NCI-H526 treated with DMSO at 0.1 percent for 48 hours (cell line): ENCODE results near the gene CERS6.
A peak's percentile ranks its signal among the peaks of the same experiment; 100 is the strongest.
"Not testable (repeated sequence)": the region's sequence is repeated elsewhere in the genome, so short reads cannot be mapped to it uniquely, and the experiment has no call there.

Source experiments
- DNase-seq: peaks from one replicate; lab custom pipeline; 2025; lab: John Stamatoyannopoulos, UW

The CERS6 gene

DNA sequence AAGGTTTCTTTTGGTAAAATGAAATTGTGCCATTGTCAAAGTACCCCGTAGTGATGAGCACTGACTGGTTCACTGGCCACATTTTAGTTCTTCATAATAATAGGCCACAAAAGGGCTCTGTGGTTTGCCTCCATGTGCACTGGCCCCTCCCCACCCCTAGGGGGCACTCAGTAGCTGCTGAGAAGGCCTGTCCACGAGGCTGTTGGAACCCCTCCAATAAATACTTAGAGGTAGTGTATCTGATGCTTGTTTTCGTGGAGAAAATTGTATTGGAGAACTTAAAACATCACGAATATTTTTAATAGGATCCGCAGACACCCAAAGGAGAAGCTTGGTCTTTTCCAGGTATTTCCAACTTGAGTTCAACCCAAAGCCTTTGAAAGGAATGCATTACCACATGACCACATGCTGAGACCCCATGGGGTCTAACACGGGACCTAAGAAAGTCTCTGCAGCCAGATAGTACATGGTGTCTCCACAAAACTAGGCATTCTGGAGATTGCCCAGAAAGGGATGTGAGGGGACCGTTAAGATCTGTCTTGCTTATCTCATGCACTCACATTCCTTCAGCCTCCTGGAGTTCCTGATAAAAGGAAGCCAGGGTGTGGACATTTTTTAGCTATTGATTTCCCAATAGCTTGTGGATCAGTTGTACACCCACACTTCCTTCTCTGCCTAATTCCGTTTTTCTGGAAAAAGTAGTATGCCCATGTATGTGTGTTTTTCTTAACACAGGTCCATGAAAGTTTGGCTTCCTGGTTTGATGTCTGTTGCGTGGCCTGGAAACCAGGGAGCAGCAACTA, 317.8 kb downstream of the CERS6 start:
- DNase-seq = no peak

DNA sequence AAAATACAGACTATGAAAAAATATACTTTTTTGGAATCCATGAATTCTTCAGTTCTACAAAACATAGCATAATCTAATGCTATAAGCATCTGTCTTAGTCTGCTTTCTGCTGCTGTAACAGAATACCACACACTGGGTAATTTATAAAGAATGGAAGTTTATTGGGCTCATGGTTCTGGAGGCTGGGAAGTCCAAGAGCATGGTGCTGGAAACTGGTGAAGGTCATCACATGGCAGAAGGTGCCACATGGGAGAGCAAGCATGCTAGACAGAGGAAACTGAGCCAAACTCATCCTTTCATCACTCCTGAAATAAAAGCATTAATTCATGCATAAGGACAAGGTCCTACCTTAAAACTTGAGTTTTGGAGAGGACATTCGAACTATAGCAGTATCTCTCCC, 319.8 kb downstream of the CERS6 start:
- DNase-seq = no peak

DNA sequence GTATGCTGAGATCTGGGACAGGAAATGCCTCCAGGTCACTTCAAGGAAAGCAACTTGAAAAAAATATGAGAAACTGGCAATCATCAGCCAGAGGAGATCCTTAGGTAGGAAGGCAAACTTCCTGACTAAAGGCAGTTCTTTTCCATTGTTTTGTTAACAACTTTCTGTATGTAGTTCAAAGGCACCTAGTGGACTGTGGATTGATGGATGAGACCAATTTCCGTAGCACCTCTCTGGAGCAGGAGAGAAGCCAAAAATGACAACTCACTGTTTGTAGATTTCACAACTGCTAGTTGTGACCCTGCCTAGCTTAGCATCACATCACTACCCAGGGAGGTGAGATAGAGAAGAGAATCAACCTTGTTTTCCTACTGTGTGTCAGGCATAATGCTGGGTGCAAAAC, 324.6 kb downstream of the CERS6 start:
- no peak for DNase-seq

DNA sequence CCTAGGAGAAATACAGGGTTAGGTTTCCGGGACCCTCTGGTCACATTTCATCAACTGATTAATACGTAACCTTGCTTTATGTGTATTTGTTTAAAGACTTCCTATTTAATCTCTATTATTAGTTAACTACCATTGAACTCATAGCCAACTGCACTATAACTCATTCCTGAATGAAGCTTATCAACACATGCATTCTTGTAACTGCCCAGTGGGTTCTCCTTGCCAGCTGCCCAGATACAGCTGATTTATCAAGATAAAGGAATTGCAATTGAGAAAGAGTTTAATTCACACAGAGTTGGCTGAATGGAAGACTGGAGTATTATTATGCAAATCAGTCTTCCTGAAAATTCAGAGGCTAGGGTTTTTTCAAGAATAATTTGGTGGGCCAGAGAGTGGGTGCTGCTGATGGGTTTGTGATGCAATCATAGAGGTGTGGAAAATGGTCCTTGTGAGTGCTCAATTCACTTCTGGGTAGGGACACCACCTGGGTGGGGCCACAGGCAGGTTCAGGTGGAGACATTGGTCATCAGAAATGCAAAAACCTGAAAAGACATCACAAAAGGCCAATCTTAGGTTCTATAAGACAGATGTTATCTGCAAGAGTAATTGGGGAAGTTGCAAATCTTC, 325.2 kb downstream of the CERS6 start:
- no peak for DNase-seq

DNA sequence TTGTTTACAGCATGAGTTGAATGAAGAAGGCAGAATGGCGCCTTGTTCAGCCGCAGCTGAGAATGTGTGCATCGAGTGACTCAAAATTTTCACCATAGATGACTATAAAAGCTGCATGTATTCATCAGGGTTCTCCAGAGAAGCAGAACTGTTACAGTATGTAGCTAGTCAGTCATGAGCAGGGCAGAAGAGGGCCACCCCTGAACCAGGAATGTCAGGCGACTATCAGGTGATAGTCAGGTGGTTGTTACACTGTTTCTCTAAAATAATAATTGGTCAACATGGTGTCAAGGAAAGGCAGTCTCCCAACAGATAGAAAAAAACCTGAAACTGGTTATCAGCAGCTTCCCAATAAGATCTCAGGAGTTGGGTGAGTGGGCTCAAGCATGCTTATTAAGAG, 326.2 kb downstream of the CERS6 start:
- no peak for DNase-seq

DNA sequence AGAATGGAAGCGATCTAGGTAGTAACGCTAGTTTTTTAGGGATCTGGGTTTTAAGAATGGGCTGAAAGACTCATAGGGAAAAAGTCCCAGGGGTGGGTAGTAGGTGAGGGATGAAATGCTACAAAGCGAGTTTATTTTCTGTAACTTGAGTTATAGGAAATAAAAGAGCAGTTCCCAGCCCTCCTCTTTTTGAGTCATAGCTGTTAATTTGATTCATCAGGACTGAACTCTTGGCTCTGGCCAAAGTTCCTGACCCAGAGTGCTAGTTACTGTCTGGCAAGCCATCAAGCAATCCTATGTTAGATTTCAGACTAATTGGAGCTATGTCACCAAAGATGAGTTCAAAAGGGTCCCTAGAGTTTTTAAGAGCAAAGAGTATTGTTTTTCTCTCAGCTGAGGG, 328.9 kb downstream of the CERS6 start:
- DNase-seq = no peak

DNA sequence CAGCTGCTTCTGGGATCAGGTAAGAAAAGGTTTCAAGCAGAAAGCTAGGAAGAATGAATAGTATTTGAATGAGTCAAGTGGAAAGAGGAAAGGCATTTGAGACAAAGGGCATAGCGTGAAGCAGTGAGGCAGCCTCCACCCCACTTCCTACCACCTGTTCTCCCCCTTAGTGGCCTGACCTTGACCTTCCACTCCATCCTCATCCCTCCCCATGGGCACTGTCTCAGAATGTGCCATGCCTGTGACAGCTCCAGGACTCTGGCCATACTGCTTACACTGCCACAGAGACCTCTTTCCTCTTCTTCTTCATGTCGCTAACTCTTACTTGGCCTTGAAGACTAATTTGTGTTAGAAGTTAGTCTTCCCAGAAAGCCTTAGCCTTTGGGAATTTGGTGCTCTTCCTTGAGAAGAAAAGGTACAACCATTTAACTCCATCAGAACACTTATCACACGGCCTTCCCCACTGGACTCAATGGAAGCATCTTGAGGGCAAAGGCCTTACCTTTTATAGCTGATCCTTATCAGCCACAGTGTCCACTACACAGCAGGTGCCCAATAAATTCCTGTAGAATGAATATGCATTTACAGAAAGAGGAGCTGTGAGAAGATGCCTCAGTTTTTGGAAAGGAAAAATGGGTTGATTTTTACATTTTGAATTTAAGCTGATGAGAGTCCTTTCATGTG, 331.2 kb downstream of the CERS6 start:
- no peak for DNase-seq

DNA sequence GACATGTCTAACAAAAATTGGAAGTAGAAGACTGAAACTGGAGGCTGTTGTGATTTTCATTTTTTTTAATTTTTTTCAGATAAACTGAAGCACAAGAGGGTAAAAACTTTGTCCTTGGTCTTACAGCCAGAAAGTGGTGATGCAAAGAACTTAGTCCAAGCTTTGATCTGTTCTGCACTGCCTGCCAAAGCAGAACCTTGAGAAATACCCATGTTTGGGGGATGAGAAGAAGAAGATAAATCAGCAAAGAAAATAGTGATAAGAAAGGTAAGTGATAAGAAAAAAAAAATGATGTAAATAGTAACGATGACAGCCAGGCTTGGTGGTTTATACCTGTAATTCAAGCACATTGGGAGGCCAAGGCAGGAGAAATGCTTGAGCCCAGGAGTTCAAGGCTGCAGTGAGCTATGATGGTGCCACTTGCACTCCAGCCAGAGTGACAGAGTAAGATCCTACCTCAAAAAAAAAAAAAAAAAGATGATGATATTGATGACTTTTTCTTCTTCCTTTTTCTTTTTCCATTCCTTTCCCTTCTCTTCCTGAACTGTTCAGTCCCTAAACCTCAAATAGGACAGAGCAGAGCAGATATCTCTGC, 331.8 kb downstream of the CERS6 start:
- no peak for DNase-seq

DNA sequence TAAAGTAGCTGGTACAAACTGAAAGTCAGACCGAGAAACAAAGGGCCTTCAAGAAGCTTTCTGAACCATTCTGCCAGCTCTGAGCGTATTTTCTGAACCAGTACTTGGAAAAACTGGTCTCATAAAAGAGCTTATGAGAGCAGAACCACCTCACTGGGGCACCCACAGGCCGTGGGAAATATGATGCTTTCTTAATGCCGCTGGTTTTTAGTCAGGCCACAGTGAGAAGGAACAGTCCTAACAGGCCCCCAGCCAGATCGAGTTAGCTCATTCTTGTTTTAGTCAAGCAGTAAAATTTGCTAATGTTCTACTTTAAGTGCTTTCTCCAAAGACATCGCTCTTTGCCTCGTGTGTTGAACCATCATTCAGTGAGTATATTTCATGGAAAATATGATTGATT, 333.7 kb downstream of the CERS6 start:
- DNase-seq = no peak

DNA sequence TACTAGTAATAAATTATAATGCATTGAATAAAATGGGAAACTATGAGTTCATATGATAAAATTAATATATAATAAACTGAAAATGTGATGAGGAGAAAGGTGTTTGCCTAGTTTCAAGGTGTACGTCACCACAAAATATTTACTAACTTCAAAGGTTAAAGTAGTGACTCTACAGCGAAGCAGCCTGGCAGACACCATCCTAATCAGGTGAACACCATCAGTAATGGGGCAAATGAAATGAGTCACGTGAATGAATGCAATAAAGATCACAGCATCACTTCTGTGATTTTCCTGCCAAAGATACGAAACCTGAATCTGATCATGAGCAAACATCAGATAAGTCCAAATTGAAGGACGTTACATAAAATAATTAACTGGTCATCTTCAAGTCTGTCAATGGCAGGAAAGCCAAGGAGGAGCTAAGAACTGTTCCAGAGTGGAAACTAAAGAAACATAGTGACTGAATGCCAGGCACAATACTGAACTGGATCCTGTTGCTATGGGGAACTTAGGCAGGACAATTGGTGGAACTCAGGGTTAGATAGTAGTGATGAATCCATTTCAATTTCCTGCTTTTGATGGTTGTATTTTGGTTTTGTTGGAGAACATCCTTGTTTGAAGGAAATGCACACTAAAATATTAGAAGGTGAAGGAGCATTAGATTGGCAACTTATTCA, 334.3 kb downstream of the CERS6 start:
- DNase-seq = no peak

DNA sequence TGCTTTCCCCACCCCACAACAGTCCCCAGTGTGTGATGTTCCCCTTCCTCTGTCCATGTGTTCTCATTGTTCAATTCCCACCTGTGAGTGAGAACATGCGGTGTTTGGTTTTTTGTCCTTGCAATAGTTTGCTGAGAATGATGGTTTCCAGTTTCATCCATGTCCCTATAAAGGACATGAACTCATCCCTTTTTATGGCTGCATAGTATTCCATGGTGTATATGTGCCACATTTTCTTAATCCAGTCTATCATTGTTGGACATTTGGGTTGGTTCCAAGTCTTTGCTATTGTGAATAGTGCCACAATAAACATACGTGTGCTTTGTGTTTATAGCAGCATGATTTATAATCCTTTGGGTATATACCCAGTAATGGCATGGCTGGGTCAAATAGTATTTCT, 335.1 kb downstream of the CERS6 start:
- not testable (repeated sequence) for DNase-seq

DNA sequence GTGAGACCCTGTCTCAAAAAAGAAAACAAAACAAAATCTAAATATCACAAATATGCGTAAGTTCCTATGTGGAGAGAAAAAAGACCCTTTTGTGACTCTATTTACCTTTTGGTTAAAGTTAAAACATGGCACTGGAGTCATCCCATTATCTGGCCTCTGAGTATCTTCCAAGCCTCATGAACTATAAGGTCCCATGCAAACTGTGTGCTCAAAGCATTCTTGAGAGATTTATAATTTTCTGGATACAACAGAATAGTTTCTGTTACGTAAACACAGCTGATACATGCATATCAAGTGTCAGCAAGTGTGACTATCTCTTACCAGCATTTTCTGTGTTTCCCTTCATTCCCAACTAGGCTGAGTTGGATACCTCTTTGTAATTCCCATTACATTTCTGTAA, 337.5 kb downstream of the CERS6 start:
- no peak for DNase-seq

DNA sequence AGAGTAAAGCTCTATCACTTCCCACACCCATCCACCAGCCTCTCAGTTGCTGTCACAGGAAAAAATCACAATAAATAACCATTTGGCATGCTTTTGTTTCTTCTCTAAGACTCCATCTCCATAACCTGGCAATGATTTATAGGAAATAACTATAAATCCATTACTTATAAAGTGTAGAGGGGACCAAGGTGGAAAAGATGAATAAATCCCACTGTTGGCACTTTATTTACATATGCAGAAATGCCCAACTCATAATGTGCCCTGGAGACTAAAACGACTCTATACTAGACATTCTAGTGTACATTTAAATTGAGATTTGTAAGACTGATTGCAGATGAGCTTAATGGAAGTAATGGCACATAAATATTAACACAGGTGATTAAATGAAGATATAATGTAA, 338.9 kb downstream of the CERS6 start:
- DNase-seq = peak; percentile 4

DNA sequence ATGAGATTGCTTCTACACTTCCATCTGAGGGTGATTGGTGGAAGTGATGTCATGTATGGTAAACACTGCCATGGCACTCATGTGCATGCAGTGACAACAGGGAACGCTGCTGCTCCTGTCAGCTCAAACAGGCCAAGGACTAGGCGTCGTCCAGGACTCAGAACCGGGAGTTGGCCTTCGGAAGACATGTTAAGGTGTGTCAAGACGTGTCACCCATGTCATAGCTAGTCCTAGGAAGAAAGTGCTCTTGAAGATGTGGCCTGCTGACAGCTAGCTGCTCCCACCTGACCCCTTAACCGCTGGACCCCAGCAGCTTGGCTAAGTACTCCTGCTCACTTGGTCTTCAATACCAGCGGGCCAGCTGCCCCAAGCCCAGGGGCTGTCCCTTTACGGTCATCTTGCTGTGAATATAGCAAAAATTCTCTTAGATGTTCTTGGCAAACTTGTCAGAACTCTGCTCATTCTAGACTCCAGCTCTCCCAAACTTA, 340.1 kb downstream of the CERS6 start:
- DNase-seq = no peak

DNA sequence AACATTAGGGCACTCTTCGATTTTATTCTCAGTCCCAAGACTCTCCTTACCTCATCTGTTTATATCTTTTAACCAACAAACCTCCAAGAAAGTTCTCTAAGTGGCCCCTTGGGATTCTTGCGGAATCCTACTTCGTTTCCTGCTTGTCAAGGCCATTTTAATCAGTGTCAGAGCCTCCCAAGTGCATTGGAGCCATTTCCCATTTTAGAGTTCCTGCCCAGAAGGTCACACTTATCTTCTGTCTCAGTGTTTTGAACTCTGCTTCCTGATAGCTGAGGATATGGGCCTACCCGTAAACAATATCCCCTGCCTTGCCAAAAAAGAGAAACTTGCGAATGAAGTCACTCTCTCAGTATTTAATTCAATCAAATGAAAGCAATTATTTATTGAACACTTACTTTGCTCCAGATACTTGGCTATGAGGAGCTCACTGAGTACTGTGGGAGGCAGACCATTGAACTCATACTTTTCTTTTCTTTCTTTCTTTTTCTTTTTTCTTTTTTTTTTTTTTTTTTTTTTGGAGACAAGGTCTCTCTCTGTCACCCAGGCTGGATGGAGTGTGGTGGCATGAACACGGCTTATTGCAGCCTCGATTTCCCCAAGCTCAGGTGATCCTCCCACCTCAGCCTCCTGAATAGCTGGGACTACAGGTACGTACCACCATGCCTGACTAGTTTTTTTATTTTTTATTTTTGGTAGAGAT, 340.7 kb downstream of the CERS6 start:
- no peak for DNase-seq

DNA sequence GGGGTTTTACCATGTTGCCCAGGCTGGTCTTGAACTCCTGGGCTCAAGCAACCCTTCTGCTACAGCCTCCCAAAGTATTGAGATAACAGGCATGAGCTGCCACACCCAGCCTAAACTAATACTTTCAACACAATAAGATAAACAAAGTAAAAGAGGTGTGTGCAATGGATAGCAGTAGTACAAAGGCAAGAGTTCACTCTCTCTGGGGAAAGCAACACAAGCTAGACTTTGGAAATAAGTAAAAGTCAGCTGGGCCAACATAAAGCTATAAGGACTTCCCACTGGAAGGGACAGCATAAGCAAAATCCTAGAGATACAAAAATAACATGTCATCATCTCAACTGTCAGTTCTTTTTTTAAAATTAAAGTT, 341.2 kb downstream of the CERS6 start:
- DNase-seq = no peak

DNA sequence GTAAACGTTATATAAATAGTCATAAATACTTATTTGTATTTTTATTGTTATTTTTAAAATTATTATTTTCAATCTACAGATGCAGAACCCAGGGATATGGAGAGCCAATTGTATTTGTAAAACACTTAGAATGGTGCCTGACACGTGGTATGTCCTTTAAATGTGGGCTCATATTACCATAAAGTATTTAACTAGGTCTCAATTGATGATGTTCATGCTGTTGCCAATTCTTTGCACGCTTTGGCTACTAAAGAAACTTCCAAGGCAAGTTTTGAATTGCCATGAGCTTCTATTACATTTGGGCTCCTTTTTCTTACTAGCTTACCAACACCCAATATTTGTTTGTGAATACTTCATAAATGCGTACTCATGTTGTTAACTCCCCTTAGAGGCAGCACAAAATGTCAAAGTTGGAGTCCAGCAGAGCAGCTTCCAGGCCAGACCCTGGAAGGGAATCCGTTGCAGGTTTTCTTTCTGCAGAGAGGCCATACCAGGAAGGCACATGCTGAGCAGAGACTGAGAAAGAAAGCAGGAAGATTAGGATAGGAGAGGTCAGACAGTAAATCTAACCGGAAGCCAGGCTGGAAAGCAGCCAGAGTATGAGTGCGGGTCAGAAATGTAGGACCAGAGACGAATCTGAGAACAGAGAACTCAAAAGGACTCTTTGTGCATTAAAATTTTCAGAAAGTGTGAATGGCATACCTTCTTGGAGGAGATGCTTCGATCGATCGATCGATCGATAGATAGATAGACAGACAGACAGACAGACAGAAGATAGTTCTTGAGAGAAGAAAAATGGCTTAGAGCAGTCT, 342.2 kb downstream of the CERS6 start:
- no peak for DNase-seq

DNA sequence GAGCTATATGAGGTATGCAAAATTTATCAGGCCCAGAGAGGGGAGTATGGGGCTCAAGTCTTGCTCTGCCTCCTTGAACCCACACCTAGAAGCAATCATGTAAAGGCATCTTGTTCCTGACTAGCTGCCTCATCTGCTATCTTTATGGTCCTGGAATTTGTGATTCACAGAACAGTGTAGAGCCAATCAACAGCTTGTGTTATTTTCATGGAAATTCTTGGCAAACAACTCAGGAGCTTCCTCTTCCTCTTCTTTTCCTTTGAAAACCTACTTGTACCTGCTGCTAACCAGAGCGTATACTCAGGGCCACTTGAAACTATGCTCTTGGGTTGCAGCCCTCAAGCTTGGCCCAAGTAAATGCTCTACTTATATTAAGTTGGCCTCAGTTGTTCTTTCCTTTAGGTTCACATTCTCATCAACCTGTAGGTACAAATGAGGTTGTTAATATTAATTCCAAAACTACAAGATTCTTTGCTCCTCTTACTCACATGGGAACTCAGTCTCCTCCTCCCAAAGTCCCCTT, 342.9 kb downstream of the CERS6 start:
- DNase-seq = no peak

DNA sequence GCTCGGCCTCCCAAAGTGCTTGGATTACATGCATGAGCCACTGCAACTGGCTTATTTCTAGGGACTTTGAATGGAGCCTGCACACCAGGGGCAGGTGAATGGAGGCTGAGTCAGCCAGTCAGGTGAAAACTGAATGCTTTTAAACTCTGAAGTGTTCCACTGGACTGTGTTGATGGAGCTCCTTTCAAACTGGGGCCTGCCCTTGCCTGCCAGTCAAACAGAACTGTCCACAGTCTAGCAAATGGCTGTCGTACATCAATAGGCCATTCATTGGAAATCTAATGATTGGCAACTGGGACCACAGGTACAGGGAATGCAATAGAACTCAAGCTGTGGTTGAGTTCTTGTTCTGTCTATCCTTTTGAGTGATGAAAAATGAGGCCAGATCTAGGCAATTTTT, 345.4 kb downstream of the CERS6 start:
- no peak for DNase-seq
